ENCODE data around the gene UBE2J1. TPM values are rescaled to one million over a fixed set of nuclear protein-coding genes. Genes with fewer than 3 reads are reported as not detected.
A peak's percentile ranks its signal among the peaks of the same experiment; 100 is the strongest.

Gene UBE2J1
- total RNA-seq, 1 donor from 2014 or later, result 46.9 TPM

GRCh38 chr6:89356642-89357170 lies 4.2 kb upstream of the UBE2J1 start:
- Histone ChIP-seq H3K9me3 (no peaks in the 10 kb centered on the region), H3K36me3 (no peaks in the 10 kb centered on the region), H3K27me3 (ENCODE audit: low read depth) (no peaks in the 10 kb centered on the region), H3K4me1 (peaks cover 7% of the 10 kb centered on the region), H3K4me3 (no peak overlapping the region), H3K27ac (no peak overlapping the region)
- TF ChIP-seq CTCF (IDR thresholded peaks at IDR 0.05), result no peak
- no peak for ATAC-seq
- DNase-seq, result no peak
- intact Hi-C loops (cut with DNase I), result no loop called here

GRCh38 chr6:89355511-89356194 lies 3.1 kb upstream of the UBE2J1 start:
- peaks cover 16% of the 10 kb centered on the region for H3K4me1 ChIP-seq
- H3K9me3 ChIP-seq, result no peaks in the 10 kb centered on the region
- intact Hi-C loops (cut with DNase I), result no loop called here
- no peak overlapping the region for H3K27ac ChIP-seq
- DNase-seq (no peak), ATAC-seq (no peak)
- TF ChIP-seq CTCF (IDR thresholded peaks at IDR 0.05), result no peak
- no peaks in the 10 kb centered on the region for H3K27me3 ChIP-seq (ENCODE audit: low read depth)
- H3K4me3 ChIP-seq, result no peak overlapping the region
- no peaks in the 10 kb centered on the region for H3K36me3 ChIP-seq

- Histone ChIP-seq H3K9me3 (no peaks in the 10 kb centered on the region), H3K27me3 (ENCODE audit: low read depth) (no peaks in the 10 kb centered on the region), H3K4me1 (peaks cover 33% of the 10 kb centered on the region), H3K4me3 (no peak overlapping the region), H3K27ac (peak overlapping the region; percentile 99), H3K36me3 (no peaks in the 10 kb centered on the region)
- intact Hi-C loops (cut with DNase I), result no loop called here
- DNase-seq (no peak), ATAC-seq (no peak)
- TF ChIP-seq CTCF (IDR thresholded peaks at IDR 0.05), result no peak
Measured at GRCh38 chr6:89353702-89354392, 1.3 kb upstream of the UBE2J1 start.

GRCh38 chr6:89353118-89353556 lies 615 bp upstream of the UBE2J1 start:
- no peak for TF ChIP-seq CTCF (IDR thresholded peaks at IDR 0.05)
- H3K4me3 ChIP-seq, result peak overlapping the region; percentile 88
- intact Hi-C loops (cut with DNase I), result no loop called here
- H3K27me3 ChIP-seq (ENCODE audit: low read depth), result no peaks in the 10 kb centered on the region
- no peak for DNase-seq
- no peaks in the 10 kb centered on the region for H3K36me3 ChIP-seq
- peaks cover 40% of the 10 kb centered on the region for H3K4me1 ChIP-seq
- no peaks in the 10 kb centered on the region for H3K9me3 ChIP-seq
- H3K27ac ChIP-seq, result peak overlapping the region; percentile 99
- ATAC-seq, result no peak

- no peaks in the 10 kb centered on the region for H3K36me3 ChIP-seq
- H3K9me3 ChIP-seq, result no peaks in the 10 kb centered on the region
- peaks cover 54% of the 10 kb centered on the region for H3K4me1 ChIP-seq
- intact Hi-C loops (cut with DNase I), result no loop called here
- peak overlapping the region; percentile 99 for H3K27ac ChIP-seq
- no peak for DNase-seq
- ATAC-seq, result no peak
- H3K27me3 ChIP-seq (ENCODE audit: low read depth), result no peaks in the 10 kb centered on the region
- no peak for TF ChIP-seq CTCF (IDR thresholded peaks at IDR 0.05)
- peak overlapping the region; percentile 88 for H3K4me3 ChIP-seq
Measured at GRCh38 chr6:89351671-89352277, 748 bp downstream of the UBE2J1 start.
